ENCODE results near the gene CACNA1C. TPM values are rescaled to one million over a fixed set of nuclear protein-coding genes. Genes with fewer than 3 reads are reported as not detected.

The CACNA1C gene
- total and polyA plus RNA-seq, 4 donors = 14.8 to 22.2 (median 18.3) TPM

- DNase-seq (ENCODE audit: low read depth in 4 of 6, low spot score in 6 of 6) = no peak
Observed at GRCh38 chr12:2383325-2384028, 330.7 kb downstream of the CACNA1C start.

DNA sequence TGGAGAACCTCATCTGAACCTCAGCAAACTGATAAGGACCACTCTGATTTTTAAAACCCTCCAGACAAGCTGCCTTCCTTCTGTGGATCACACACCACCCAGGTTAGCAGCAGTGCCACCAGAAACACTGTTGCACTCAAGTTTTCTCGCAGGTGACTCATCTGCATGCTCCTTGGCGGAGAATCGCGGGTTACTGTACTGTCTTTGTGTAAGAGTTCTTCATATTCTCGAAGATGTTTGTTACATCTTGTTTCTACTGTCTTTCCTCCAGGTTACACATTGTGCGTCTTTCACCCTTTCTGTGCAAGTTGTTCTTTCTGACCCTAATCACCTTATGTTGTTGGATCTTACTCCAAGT lies 331.2 kb downstream of the CACNA1C start:
- DNase-seq (ENCODE audit: low read depth in 4 of 6, low spot score in 6 of 6) = no peak
- H3K4me3 ChIP-seq (ENCODE audit: low read depth, low read length) = no peak overlapping the region
- no peaks in the 10 kb centered on the region for H3K4me1 ChIP-seq (ENCODE audit: control insufficient read depth, insufficient read depth, low read length)
- H3K27ac ChIP-seq (ENCODE audit: low read depth, low read length) = no peak overlapping the region
- H3K36me3 ChIP-seq (ENCODE audit: control insufficient read depth, insufficient read depth, low read length) = no peaks in the 10 kb centered on the region
- H3K9me3 ChIP-seq (ENCODE audit: control insufficient read depth, insufficient read depth, low read length) = no peaks in the 10 kb centered on the region
- H3K27me3 ChIP-seq (ENCODE audit: control insufficient read depth, insufficient read depth, low read length) = no peaks in the 10 kb centered on the region
- WGBS (ENCODE audit: insufficient coverage) = 92% methylated on average over 1 of the region's 6 CpGs

More at GRCh38 chr12:2383325-2384028, 330.7 kb downstream of the CACNA1C start:
- no peaks in the 10 kb centered on the region for H3K4me1 ChIP-seq (ENCODE audit: control insufficient read depth, insufficient read depth, low read length)
- no peak overlapping the region for H3K27ac ChIP-seq (ENCODE audit: low read depth, low read length)
- no peaks in the 10 kb centered on the region for H3K27me3 ChIP-seq (ENCODE audit: control insufficient read depth, insufficient read depth, low read length)
- H3K4me3 ChIP-seq (ENCODE audit: low read depth, low read length) = no peak overlapping the region
- no peaks in the 10 kb centered on the region for H3K36me3 ChIP-seq (ENCODE audit: control insufficient read depth, insufficient read depth, low read length)
- WGBS (ENCODE audit: insufficient coverage) = 66% methylated on average over 5 of the region's 10 CpGs
- H3K9me3 ChIP-seq (ENCODE audit: control insufficient read depth, insufficient read depth, low read length) = no peaks in the 10 kb centered on the region

DNA sequence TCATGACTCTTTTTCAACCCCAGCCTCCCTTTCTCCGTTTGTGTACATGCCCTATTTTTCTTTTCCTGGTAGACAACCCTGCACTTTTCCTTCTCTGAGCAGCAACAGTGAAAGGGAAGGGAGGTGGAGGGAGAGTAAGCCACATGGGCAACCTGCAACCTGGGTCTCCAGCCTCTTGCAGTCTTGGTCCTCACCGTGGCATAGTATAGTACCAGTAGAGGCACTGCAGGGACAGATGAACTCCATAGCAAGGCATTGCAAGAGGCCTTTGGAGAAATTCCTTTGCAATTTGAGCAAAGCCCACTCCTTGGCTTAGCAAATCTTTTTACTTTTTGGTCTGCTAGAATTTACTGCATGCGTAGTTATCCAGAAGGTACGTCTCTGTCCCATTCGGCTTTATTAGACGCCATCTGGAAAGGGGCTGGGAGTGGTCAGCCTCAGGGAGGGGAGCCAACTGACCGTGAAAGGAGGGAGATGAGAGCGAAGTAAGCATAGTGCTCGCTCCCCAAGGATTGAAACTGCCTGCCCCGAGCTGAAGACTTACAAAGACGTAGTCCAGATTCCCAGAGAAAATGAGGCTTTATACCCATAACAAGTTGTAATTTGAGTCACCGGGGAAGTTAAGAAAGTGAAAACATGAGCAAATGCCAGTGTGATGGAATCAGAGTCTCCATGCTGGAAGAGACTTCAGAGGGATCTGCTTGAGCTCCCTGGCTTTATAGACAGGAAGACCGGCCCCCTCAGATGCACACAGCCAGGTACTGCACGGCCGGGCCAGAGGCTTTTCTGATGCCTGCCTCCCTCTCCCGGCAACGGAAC lies 332.0 kb downstream of the CACNA1C start:
- Histone ChIP-seq H3K9me3 (ENCODE audit: control insufficient read depth, insufficient read depth, low read length) (no peaks in the 10 kb centered on the region), H3K27ac (ENCODE audit: low read depth, low read length) (no peak overlapping the region), H3K27me3 (ENCODE audit: control insufficient read depth, insufficient read depth, low read length) (no peaks in the 10 kb centered on the region), H3K36me3 (ENCODE audit: control insufficient read depth, insufficient read depth, low read length) (no peaks in the 10 kb centered on the region), H3K4me3 (ENCODE audit: low read depth, low read length) (no peak overlapping the region), H3K4me1 (ENCODE audit: control insufficient read depth, insufficient read depth, low read length) (peaks cover 2% of the 10 kb centered on the region)
- WGBS (ENCODE audit: insufficient coverage) = 86% methylated on average over 10 of the region's 17 CpGs
- DNase-seq (ENCODE audit: low read depth in 4 of 6, low spot score in 6 of 6) = no peak

DNA sequence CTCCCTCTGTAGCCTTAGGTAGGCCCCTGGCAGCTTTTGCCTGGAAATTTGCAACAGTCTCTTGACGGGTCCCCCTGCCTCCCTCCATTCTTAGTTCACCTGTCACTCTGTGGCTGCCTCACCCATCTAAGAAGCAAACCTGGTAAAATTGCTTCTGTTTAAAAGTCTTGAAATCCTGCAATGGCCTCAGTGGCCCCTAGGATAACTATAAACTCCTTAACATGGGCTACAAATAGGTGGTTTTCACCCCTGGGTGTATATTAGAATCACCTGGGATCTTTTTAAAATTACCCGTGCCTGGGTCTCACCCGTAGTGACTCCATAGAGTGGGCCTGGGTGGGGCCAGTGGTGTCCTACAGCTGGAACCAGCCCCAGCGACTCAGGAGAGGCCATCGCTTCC lies 332.7 kb downstream of the CACNA1C start:
- Histone ChIP-seq H3K36me3 (ENCODE audit: control insufficient read depth, insufficient read depth, low read length) (no peaks in the 10 kb centered on the region), H3K27ac (ENCODE audit: low read depth, low read length) (no peak overlapping the region), H3K27me3 (ENCODE audit: control insufficient read depth, insufficient read depth, low read length) (no peaks in the 10 kb centered on the region), H3K4me1 (ENCODE audit: control insufficient read depth, insufficient read depth, low read length) (peaks cover 3% of the 10 kb centered on the region), H3K4me3 (ENCODE audit: low read depth, low read length) (no peak overlapping the region), H3K9me3 (ENCODE audit: control insufficient read depth, insufficient read depth, low read length) (no peaks in the 10 kb centered on the region)
- no peak for DNase-seq (ENCODE audit: low read depth in 4 of 6, low spot score in 6 of 6)
- WGBS (ENCODE audit: insufficient coverage) = 94% methylated on average over 1 of the region's 5 CpGs

DNA sequence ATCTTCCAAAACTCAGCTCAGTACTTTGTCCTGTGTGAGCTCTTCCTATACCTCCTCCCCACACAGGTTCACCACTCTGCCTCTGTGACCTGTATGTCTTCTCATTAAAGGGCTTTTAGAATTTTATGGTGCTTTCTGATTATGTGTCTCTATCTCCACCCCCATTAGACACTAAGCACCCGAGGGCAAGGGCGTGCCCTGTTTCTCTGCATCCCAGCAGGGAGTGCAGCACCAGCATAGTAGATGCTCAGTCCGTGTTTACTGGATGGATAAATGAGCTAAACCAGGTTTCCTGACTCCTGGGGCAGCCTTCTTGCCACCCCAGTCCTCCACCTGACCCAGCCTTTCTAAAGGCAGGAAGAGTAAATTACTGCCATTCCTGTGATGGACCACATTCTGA lies 333.8 kb downstream of the CACNA1C start:
- Histone ChIP-seq H3K9me3 (ENCODE audit: control insufficient read depth, insufficient read depth, low read length) (no peaks in the 10 kb centered on the region), H3K4me1 (ENCODE audit: control insufficient read depth, insufficient read depth, low read length) (peaks cover 5% of the 10 kb centered on the region), H3K4me3 (ENCODE audit: low read depth, low read length) (no peak overlapping the region), H3K36me3 (ENCODE audit: control insufficient read depth, insufficient read depth, low read length) (no peaks in the 10 kb centered on the region), H3K27me3 (ENCODE audit: control insufficient read depth, insufficient read depth, low read length) (no peaks in the 10 kb centered on the region), H3K27ac (ENCODE audit: low read depth, low read length) (no peak overlapping the region)
- 83% methylated on average over 2 of the region's 3 CpGs for WGBS (ENCODE audit: insufficient coverage)
- DNase-seq (ENCODE audit: low read depth in 4 of 6, low spot score in 6 of 6) = no peak

- Histone ChIP-seq H3K27me3 (ENCODE audit: control insufficient read depth, insufficient read depth, low read length) (no peaks in the 10 kb centered on the region), H3K36me3 (ENCODE audit: control insufficient read depth, insufficient read depth, low read length) (no peaks in the 10 kb centered on the region), H3K4me1 (ENCODE audit: control insufficient read depth, insufficient read depth, low read length) (peaks cover 9% of the 10 kb centered on the region), H3K4me3 (ENCODE audit: low read depth, low read length) (no peak overlapping the region), H3K9me3 (ENCODE audit: control insufficient read depth, insufficient read depth, low read length) (no peaks in the 10 kb centered on the region), H3K27ac (ENCODE audit: low read depth, low read length) (no peak overlapping the region)
- 81% methylated on average over 11 of the region's 12 CpGs for WGBS (ENCODE audit: insufficient coverage)
- no peak for DNase-seq (ENCODE audit: low read depth in 4 of 6, low spot score in 6 of 6)
Observed at GRCh38 chr12:2387103-2387834, 334.5 kb downstream of the CACNA1C start.

- H3K36me3 ChIP-seq (ENCODE audit: control insufficient read depth, insufficient read depth, low read length) = no peaks in the 10 kb centered on the region
- H3K27ac ChIP-seq (ENCODE audit: low read depth, low read length) = no peak overlapping the region
- H3K27me3 ChIP-seq (ENCODE audit: control insufficient read depth, insufficient read depth, low read length) = no peaks in the 10 kb centered on the region
- no peak overlapping the region for H3K4me3 ChIP-seq (ENCODE audit: low read depth, low read length)
- no peaks in the 10 kb centered on the region for H3K9me3 ChIP-seq (ENCODE audit: control insufficient read depth, insufficient read depth, low read length)
- WGBS (ENCODE audit: insufficient coverage) = 93% methylated on average over 4 of the region's 5 CpGs
- no peak for DNase-seq (ENCODE audit: low read depth in 4 of 6, low spot score in 6 of 6)
- H3K4me1 ChIP-seq (ENCODE audit: control insufficient read depth, insufficient read depth, low read length) = peaks cover 20% of the 10 kb centered on the region
Observed at GRCh38 chr12:2389079-2389790, 336.4 kb downstream of the CACNA1C start.

DNA sequence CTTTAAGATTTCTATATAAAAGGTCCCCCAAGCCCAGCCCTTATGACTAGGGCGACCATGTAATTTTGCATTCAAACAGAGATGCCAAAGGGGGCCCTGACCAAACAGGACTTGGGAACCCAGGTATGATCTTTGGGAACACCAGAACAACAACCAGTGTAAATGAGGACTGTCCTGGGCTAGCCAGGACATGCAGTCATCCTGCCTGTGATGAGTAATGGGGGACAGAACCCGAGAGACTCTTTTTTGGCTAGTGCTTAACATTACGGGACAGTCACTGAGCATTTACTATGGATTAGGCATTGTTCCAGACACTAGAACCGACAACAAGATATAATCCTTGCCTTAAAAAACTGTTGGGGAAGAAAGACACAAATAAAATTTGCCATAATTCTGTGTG lies 337.3 kb downstream of the CACNA1C start:
- Histone ChIP-seq H3K27me3 (ENCODE audit: control insufficient read depth, insufficient read depth, low read length) (no peaks in the 10 kb centered on the region), H3K36me3 (ENCODE audit: control insufficient read depth, insufficient read depth, low read length) (no peaks in the 10 kb centered on the region), H3K4me1 (ENCODE audit: control insufficient read depth, insufficient read depth, low read length) (peaks cover 20% of the 10 kb centered on the region), H3K9me3 (ENCODE audit: control insufficient read depth, insufficient read depth, low read length) (no peaks in the 10 kb centered on the region), H3K27ac (ENCODE audit: low read depth, low read length) (no peak overlapping the region), H3K4me3 (ENCODE audit: low read depth, low read length) (no peak overlapping the region)
- DNase-seq (ENCODE audit: low read depth in 4 of 6, low spot score in 6 of 6) = no peak
- no CpG with 5 or more reads among the region's 4 CpGs for WGBS (ENCODE audit: insufficient coverage)

DNA sequence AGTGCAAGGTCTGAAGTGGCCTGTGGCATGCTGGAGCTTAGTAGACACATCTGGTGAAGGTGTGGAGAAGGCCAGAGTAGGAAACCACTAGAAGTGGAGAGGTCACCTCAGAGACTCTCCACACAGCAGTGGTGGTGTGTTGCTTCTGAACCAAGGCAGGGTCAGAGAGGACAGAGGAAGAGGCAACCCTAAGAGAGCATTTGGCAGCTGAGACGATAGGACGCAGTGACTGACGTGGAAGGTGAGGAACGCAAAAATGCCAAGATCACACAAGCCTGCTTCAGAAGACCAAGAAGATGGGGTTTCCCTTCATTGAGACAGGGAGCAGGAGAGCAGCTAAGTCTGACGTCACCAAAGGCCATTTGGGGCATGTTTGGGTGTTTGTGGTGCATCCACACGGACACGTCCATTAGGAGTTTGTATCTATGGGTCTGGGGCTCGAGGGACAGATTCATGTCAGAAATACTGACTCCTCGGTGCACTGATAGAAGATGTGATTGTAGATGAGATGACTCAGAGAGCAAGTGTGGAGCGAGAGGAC lies 338.1 kb downstream of the CACNA1C start:
- DNase-seq (ENCODE audit: low read depth in 4 of 6, low spot score in 6 of 6) = no peak
- H3K27me3 ChIP-seq (ENCODE audit: control insufficient read depth, insufficient read depth, low read length) = no peaks in the 10 kb centered on the region
- no peak overlapping the region for H3K4me3 ChIP-seq (ENCODE audit: low read depth, low read length)
- 93% methylated on average over 10 of the region's 10 CpGs for WGBS (ENCODE audit: insufficient coverage)
- peaks cover 22% of the 10 kb centered on the region for H3K4me1 ChIP-seq (ENCODE audit: control insufficient read depth, insufficient read depth, low read length)
- H3K27ac ChIP-seq (ENCODE audit: low read depth, low read length) = no peak overlapping the region
- H3K9me3 ChIP-seq (ENCODE audit: control insufficient read depth, insufficient read depth, low read length) = no peaks in the 10 kb centered on the region
- no peaks in the 10 kb centered on the region for H3K36me3 ChIP-seq (ENCODE audit: control insufficient read depth, insufficient read depth, low read length)
